HEK293 (cell line): ENCODE results near the gene ZSWIM6.

Experiments
- CTCF ChIP-seq: fragments of 450-650 bp; formaldehyde crosslinking; IDR thresholded peaks from 2 replicates; pipeline ENCODE4 v1.5.1; 2016; ENCODE audit warnings: missing biosample characterization, missing genetic modification characterization
- GLIS1 ChIP-seq: fragments of 450-650 bp; formaldehyde crosslinking; IDR thresholded peaks from 2 replicates; pipeline ENCODE4 v1.5.1; 2016; ENCODE audit warnings: missing biosample characterization, missing genetic modification characterization
- KLF16 ChIP-seq: fragments of 450-650 bp; formaldehyde crosslinking; IDR thresholded peaks from 2 replicates; pipeline ENCODE4 v1.5.1; 2017; ENCODE audit warnings: missing biosample characterization, missing genetic modification characterization
- MYNN ChIP-seq: fragments of 450-650 bp; formaldehyde crosslinking; IDR thresholded peaks from 2 replicates; pipeline ENCODE4 v1.5.1; 2016; ENCODE audit warnings: missing biosample characterization, missing genetic modification characterization, borderline replicate concordance
- YY1 ChIP-seq: fragments of 450-650 bp; formaldehyde crosslinking; IDR thresholded peaks from 2 replicates; pipeline ENCODE4 v1.5.1; 2018; ENCODE audit warnings: missing biosample characterization, missing genetic modification characterization
- ZNF138 ChIP-seq: fragments of 450-650 bp; formaldehyde crosslinking; IDR thresholded peaks from 2 replicates; pipeline ENCODE4 v1.5.1; 2016; ENCODE audit warnings: missing biosample characterization, missing genetic modification characterization, borderline replicate concordance
- ZNF266 ChIP-seq: fragments of 450-650 bp; formaldehyde crosslinking; IDR thresholded peaks from 2 replicates; pipeline ENCODE4 v1.5.1; 2016; ENCODE audit warnings: missing biosample characterization, missing genetic modification characterization, low read depth
- ZNF292 ChIP-seq: fragments of 450-650 bp; formaldehyde crosslinking; IDR thresholded peaks from 2 replicates; pipeline ENCODE4 v1.5.1; 2016; ENCODE audit warnings: low read depth, missing biosample characterization, missing genetic modification characterization, borderline replicate concordance
- ZNF768 ChIP-seq: fragments of 450-650 bp; formaldehyde crosslinking; IDR thresholded peaks from 2 replicates; pipeline ENCODE4 v1.5.1; 2018; ENCODE audit warnings: missing biosample characterization, mild to moderate bottlenecking, missing genetic modification characterization

DNA sequence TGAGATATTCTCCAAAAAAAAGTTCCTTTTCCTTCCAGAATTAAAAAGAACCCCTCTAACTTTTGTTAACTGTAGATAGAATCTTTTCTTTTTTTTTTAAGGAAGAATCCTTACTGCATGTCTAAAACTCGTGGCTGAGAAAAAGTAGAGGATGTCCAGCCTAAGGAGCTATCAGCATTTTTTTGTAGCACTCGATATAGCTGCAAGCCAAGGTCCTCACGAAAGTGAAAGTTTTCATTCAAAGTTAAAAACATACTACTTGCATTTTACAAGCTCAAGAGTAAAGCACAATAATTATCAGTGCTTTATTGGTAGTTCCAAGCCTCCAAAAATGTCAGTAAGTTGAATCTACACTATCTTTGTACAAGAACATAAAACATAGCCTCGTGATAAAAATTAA lies 28.7 kb upstream of the ZSWIM6 start:
- TF ChIP-seq KLF16 (tag by site-specific recombination), result no peak
- TF ChIP-seq ZNF768 (tag by site-specific recombination), result no peak
- TF ChIP-seq ZNF266 (tag by site-specific recombination), result no peak
- no peak for TF ChIP-seq CTCF (tag by site-specific recombination)
- TF ChIP-seq GLIS1 (tag by site-specific recombination), result no peak
- no peak for TF ChIP-seq ZNF138 (tag by site-specific recombination)
- TF ChIP-seq ZNF292 (tag by site-specific recombination), result no peak
- no peak for TF ChIP-seq YY1 (tag by site-specific recombination)
- TF ChIP-seq MYNN (tag by site-specific recombination), result no peak
